ENCODE measurements around the gene CDC5L. TPM values are rescaled to one million over a fixed set of nuclear protein-coding genes. Genes with fewer than 3 reads are reported as not detected.

CDC5L gene
- total and polyA plus RNA-seq, 2 of the 13 experiments (the other 11 are each of a cell fraction or from before 2014, with no cell fraction given), result 11.0 to 34.2 TPM

DNA sequence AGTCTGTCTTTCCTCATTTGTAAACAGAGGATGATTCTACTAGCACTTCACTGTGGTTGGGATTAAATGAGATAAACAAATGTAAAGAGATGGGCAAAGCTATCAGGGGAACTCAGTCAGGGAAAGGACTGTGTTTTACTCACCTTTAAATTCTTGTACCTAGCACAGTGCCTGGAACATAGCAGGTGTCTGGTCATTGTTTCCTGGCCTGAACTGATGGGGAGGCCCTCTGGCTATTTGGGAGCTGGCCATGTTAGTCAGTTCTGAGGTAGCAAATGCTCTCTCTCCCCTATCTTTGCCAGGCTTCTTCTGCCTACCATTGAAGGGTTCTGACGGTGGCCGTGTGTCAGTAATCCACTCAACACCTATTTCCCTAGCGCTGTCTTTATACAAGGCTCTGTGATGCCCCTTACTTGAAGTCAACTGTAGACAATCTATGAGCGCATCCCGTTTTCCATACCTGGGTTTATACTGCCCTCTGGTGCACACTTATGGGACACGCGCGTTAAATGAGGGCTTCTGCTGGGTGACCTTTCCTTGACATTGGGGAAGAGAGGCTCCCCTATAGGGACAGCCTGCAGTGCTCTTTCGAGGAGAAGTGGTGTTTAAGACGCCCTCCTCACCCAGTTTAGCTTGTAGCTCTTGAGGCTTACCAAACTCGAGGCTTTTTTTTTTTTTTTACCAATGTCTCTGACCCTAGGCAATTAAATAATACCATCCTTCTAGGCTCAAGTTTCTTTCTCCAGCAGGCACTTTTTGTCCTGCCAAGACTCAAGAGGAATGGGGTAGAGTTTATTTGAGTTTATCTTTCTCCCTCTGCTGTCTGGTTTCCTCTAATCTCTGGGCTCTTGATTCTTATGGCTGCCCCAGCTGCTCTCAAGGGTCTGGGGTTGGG lies 49.0 kb upstream of the CDC5L start (continued):
- TF ChIP-seq ZNF30 (CRISPR knock-in tag; IDR thresholded peaks at IDR 0.05) (no peak), NFKB2 (CRISPR knock-in tag; IDR thresholded peaks at IDR 0.05; ENCODE audit: borderline replicate concordance) (no peak), NFYC (CRISPR knock-in tag; IDR thresholded peaks at IDR 0.05) (no peak), ZNF143 (CRISPR knock-in tag; IDR thresholded peaks at IDR 0.05) (no peak), ZNF572 (CRISPR knock-in tag; IDR thresholded peaks at IDR 0.05) (no peak), MTF1 (CRISPR knock-in tag; IDR thresholded peaks at IDR 0.05) (no peak), NFE2L1 (CRISPR knock-in tag; IDR thresholded peaks at IDR 0.05; ENCODE audit: borderline replicate concordance) (no peak), PAX8 (CRISPR knock-in tag; IDR thresholded peaks at IDR 0.05; ENCODE audit: borderline replicate concordance) (no peak), NR1H2 (CRISPR knock-in tag; IDR thresholded peaks at IDR 0.05; ENCODE audit: borderline replicate concordance, low read depth) (no peak), KDM6A (CRISPR knock-in tag; IDR thresholded peaks at IDR 0.05; ENCODE audit: low read depth) (no peak), PRPF4 (IDR thresholded peaks at IDR 0.05; ENCODE audit: low read depth, low read length, poor library complexity, severe bottlenecking) (no peak)
- TF ChIP-seq, protein P1, sequence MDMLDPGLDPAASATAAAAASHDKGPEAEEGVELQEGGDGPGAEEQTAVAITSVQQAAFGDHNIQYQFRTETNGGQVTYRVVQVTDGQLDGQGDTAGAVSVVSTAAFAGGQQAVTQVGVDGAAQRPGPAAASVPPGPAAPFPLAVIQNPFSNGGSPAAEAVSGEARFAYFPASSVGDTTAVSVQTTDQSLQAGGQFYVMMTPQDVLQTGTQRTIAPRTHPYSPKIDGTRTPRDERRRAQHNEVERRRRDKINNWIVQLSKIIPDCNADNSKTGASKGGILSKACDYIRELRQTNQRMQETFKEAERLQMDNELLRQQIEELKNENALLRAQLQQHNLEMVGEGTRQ (IDR thresholded peaks at IDR 0.05; ENCODE audit: low read depth, low read length), result no peak
- TF ChIP-seq, protein P1 (CRISPR knock-in tag; IDR thresholded peaks at IDR 0.05; ENCODE audit: borderline replicate concordance), result no peak
- TF ChIP-seq, protein P2, sequence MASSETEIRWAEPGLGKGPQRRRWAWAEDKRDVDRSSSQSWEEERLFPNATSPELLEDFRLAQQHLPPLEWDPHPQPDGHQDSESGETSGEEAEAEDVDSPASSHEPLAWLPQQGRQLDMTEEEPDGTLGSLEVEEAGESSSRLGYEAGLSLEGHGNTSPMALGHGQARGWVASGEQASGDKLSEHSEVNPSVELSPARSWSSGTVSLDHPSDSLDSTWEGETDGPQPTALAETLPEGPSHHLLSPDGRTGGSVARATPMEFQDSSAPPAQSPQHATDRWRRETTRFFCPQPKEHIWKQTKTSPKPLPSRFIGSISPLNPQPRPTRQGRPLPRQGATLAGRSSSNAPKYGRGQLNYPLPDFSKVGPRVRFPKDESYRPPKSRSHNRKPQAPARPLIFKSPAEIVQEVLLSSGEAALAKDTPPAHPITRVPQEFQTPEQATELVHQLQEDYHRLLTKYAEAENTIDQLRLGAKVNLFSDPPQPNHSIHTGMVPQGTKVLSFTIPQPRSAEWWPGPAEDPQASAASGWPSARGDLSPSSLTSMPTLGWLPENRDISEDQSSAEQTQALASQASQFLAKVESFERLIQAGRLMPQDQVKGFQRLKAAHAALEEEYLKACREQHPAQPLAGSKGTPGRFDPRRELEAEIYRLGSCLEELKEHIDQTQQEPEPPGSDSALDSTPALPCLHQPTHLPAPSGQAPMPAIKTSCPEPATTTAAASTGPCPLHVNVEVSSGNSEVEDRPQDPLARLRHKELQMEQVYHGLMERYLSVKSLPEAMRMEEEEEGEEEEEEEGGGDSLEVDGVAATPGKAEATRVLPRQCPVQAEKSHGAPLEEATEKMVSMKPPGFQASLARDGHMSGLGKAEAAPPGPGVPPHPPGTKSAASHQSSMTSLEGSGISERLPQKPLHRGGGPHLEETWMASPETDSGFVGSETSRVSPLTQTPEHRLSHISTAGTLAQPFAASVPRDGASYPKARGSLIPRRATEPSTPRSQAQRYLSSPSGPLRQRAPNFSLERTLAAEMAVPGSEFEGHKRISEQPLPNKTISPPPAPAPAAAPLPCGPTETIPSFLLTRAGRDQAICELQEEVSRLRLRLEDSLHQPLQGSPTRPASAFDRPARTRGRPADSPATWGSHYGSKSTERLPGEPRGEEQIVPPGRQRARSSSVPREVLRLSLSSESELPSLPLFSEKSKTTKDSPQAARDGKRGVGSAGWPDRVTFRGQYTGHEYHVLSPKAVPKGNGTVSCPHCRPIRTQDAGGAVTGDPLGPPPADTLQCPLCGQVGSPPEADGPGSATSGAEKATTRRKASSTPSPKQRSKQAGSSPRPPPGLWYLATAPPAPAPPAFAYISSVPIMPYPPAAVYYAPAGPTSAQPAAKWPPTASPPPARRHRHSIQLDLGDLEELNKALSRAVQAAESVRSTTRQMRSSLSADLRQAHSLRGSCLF (CRISPR knock-in tag; IDR thresholded peaks at IDR 0.05; ENCODE audit: borderline replicate concordance), result no peak
- TF ChIP-seq, protein P3, sequence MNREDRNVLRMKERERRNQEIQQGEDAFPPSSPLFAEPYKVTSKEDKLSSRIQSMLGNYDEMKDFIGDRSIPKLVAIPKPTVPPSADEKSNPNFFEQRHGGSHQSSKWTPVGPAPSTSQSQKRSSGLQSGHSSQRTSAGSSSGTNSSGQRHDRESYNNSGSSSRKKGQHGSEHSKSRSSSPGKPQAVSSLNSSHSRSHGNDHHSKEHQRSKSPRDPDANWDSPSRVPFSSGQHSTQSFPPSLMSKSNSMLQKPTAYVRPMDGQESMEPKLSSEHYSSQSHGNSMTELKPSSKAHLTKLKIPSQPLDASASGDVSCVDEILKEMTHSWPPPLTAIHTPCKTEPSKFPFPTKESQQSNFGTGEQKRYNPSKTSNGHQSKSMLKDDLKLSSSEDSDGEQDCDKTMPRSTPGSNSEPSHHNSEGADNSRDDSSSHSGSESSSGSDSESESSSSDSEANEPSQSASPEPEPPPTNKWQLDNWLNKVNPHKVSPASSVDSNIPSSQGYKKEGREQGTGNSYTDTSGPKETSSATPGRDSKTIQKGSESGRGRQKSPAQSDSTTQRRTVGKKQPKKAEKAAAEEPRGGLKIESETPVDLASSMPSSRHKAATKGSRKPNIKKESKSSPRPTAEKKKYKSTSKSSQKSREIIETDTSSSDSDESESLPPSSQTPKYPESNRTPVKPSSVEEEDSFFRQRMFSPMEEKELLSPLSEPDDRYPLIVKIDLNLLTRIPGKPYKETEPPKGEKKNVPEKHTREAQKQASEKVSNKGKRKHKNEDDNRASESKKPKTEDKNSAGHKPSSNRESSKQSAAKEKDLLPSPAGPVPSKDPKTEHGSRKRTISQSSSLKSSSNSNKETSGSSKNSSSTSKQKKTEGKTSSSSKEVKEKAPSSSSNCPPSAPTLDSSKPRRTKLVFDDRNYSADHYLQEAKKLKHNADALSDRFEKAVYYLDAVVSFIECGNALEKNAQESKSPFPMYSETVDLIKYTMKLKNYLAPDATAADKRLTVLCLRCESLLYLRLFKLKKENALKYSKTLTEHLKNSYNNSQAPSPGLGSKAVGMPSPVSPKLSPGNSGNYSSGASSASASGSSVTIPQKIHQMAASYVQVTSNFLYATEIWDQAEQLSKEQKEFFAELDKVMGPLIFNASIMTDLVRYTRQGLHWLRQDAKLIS (CRISPR knock-in tag; IDR thresholded peaks at IDR 0.05), result no peak
- TF ChIP-seq, protein P4, sequence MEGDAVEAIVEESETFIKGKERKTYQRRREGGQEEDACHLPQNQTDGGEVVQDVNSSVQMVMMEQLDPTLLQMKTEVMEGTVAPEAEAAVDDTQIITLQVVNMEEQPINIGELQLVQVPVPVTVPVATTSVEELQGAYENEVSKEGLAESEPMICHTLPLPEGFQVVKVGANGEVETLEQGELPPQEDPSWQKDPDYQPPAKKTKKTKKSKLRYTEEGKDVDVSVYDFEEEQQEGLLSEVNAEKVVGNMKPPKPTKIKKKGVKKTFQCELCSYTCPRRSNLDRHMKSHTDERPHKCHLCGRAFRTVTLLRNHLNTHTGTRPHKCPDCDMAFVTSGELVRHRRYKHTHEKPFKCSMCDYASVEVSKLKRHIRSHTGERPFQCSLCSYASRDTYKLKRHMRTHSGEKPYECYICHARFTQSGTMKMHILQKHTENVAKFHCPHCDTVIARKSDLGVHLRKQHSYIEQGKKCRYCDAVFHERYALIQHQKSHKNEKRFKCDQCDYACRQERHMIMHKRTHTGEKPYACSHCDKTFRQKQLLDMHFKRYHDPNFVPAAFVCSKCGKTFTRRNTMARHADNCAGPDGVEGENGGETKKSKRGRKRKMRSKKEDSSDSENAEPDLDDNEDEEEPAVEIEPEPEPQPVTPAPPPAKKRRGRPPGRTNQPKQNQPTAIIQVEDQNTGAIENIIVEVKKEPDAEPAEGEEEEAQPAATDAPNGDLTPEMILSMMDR (CRISPR knock-in tag; IDR thresholded peaks at IDR 0.05), result peak; percentile 94
